ENCODE measurements around the gene STAU1.

Gene STAU1

DNA sequence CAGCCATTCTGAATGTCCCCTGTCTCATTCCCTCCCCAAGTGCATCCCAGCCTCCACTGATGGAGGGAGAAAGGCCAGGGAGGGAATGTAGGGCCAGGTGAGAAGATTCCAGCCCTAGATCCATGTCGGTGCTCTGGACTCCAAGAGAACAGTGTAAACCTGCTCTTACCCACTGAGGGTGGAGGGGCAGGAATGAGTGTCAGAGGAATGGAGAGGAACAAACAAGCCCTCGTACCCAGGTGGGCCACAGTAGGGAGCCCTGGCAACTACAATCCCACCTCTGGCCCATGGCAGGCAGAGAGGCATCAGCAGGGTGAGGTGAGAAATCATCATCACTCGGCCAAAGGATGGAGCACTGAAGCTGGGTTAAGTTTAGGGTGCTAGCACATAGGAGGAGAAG is 54.6 kb downstream of the STAU1 start:
- no peak for TF ChIP-seq POLR2A (IDR thresholded peaks at IDR 0.05; ENCODE audit: low read depth, low read length)
- TF ChIP-seq POU2F2 (IDR thresholded peaks at IDR 0.05; ENCODE audit: low read depth, low read length), result no peak
- no peak for TF ChIP-seq PAX5 (IDR thresholded peaks at IDR 0.05; ENCODE audit: insufficient read depth, low read length, severe bottlenecking)
- no peak for TF ChIP-seq SPI1 (IDR thresholded peaks at IDR 0.05; ENCODE audit: low read depth, low read length)
- no peak for TF ChIP-seq TAF1 (IDR thresholded peaks at IDR 0.05; ENCODE audit: low read depth, low read length)
- TF ChIP-seq POLR2AphosphoS5 (IDR thresholded peaks at IDR 0.05; ENCODE audit: low read depth, low read length), result no peak
- FAIRE-seq (no peak), DNase-seq (ENCODE audit: insufficient read length, low spot score) (no peak)

DNA sequence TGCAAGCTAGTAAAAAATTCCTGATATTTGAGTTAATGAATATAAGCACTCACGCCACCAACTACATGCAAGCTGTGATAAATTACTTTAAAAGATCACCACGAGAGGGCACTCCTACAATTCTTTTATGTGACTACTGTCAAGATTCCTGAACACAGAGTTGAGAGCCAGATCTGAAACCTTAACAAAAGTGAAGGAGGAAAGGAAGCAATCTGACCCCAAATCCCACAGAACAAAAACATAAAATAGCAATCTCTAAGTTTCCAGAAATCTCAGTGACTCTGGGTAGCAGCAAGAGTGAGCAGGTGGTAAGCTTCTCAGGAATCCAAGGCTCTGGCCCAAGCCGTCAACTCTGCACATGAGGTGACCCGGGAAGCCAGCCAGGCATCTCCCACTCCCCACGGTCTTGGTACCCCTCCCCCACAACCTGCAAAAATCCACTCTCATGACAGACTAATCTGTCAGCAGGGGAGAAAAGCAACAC is 55.1 kb downstream of the STAU1 start:
- DNase-seq (ENCODE audit: insufficient read length, low spot score), result no peak
- no peak for FAIRE-seq
- TF ChIP-seq PAX5 (IDR thresholded peaks at IDR 0.05; ENCODE audit: insufficient read depth, low read length, severe bottlenecking), result no peak
- no peak for TF ChIP-seq POLR2AphosphoS5 (IDR thresholded peaks at IDR 0.05; ENCODE audit: low read depth, low read length)
- TF ChIP-seq POLR2A (IDR thresholded peaks at IDR 0.05; ENCODE audit: low read depth, low read length), result no peak
- TF ChIP-seq SPI1 (IDR thresholded peaks at IDR 0.05; ENCODE audit: low read depth, low read length), result no peak
- TF ChIP-seq TAF1 (IDR thresholded peaks at IDR 0.05; ENCODE audit: low read depth, low read length), result no peak
- no peak for TF ChIP-seq POU2F2 (IDR thresholded peaks at IDR 0.05; ENCODE audit: low read depth, low read length)

DNA sequence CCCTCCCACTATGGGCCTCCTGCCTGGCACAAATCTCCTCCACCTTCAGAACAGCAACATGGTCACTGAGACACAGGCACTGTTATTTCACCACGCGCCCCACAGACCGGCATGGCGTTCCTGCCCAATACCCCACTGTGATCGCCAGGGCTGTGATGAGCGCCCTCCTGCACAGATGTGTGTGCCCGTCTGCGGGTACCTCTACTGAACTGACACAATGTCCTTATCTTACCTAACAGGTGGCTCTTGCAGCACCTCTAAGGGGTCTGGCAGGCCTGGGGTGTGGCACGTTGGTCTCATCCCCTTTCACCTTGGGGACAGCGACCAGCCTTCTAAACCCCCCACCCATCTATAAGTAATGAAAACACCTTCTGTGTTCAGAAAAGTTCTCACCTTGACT is 64.2 kb downstream of the STAU1 start:
- FAIRE-seq, result no peak
- TF ChIP-seq PAX5 (IDR thresholded peaks at IDR 0.05; ENCODE audit: insufficient read depth, low read length, severe bottlenecking), result no peak
- no peak for TF ChIP-seq POLR2A (IDR thresholded peaks at IDR 0.05; ENCODE audit: low read depth, low read length)
- TF ChIP-seq POLR2AphosphoS5 (IDR thresholded peaks at IDR 0.05; ENCODE audit: low read depth, low read length), result no peak
- no peak for TF ChIP-seq TAF1 (IDR thresholded peaks at IDR 0.05; ENCODE audit: low read depth, low read length)
- TF ChIP-seq POU2F2 (IDR thresholded peaks at IDR 0.05; ENCODE audit: low read depth, low read length), result no peak
- no peak for TF ChIP-seq SPI1 (IDR thresholded peaks at IDR 0.05; ENCODE audit: low read depth, low read length)

DNA sequence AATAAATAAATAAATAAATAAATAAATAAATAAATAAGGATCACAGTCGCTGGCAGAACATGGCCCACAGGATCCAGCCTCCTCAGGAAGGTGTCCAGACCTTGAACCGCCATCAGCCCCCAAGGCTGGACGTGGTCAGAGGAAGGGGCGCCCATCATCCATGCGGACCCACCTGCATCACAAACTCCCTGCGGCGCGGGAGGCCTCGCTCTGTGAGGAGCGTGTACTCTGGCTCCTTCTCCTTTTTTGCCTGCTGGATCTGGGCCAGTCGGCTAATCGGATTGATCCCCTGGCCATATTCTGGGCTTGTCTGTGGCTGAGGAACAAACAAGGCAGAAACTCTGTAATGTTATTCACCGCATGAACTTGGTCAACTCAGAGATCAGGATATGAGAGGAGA is 65.2 kb downstream of the STAU1 start:
- no peak for DNase-seq (ENCODE audit: insufficient read length, low spot score)
- TF ChIP-seq TAF1 (IDR thresholded peaks at IDR 0.05; ENCODE audit: low read depth, low read length), result no peak
- TF ChIP-seq SPI1 (IDR thresholded peaks at IDR 0.05; ENCODE audit: low read depth, low read length), result no peak
- TF ChIP-seq POU2F2 (IDR thresholded peaks at IDR 0.05; ENCODE audit: low read depth, low read length), result no peak
- TF ChIP-seq POLR2A (IDR thresholded peaks at IDR 0.05; ENCODE audit: low read depth, low read length), result no peak
- no peak for TF ChIP-seq PAX5 (IDR thresholded peaks at IDR 0.05; ENCODE audit: insufficient read depth, low read length, severe bottlenecking)
- no peak for TF ChIP-seq POLR2AphosphoS5 (IDR thresholded peaks at IDR 0.05; ENCODE audit: low read depth, low read length)
- no peak for FAIRE-seq

More for the DNA sequence above, 64.2 kb downstream of the STAU1 start:
- DNase-seq (ENCODE audit: insufficient read length, low spot score), result no peak

DNA sequence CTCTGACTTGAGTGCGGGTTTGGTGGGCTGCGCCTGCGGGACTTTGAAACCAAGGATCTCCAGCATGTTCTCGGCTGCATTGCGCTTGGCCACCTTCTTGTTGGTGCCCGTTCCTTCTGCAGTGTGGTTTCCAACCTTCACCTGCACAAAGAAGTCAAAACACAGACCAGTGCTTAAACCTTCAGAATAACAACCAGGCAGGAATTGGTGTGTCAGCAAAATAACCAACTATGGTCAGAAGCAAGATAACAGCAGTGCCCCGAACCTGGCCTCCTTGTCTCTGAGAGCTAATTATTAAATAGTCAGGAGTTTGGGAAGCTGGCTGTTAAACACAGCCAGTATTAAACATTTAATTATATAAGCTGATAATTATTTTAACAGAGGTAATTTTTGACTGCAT is 68.1 kb downstream of the STAU1 start:
- TF ChIP-seq SPI1 (IDR thresholded peaks at IDR 0.05; ENCODE audit: low read depth, low read length) (no peak), POLR2A (IDR thresholded peaks at IDR 0.05; ENCODE audit: low read depth, low read length) (no peak), POU2F2 (IDR thresholded peaks at IDR 0.05; ENCODE audit: low read depth, low read length) (no peak), TAF1 (IDR thresholded peaks at IDR 0.05; ENCODE audit: low read depth, low read length) (no peak), PAX5 (IDR thresholded peaks at IDR 0.05; ENCODE audit: insufficient read depth, low read length, severe bottlenecking) (no peak), POLR2AphosphoS5 (IDR thresholded peaks at IDR 0.05; ENCODE audit: low read depth, low read length) (no peak)
- FAIRE-seq, result no peak
- DNase-seq (ENCODE audit: insufficient read length, low spot score), result no peak

DNA sequence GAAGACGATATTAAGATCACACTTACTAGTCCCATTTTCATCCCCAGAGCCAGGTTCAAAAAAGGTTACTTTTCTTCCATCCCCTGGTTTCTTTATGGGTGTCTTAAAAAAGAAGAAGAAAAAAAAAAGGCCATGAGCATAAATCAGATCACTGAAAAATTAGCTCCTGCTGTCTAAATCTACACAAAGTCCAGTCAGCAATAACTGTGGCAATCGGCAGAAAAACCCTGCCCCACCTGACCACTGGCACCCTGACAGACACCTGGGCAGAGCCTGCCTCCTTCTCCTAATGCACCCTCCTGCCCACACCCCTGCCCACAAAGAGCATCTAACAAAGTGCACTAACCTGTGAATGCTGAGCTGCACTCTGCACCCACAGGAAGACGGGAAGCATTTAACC is 69.8 kb downstream of the STAU1 start:
- no peak for DNase-seq (ENCODE audit: insufficient read length, low spot score)
- no peak for TF ChIP-seq POLR2AphosphoS5 (IDR thresholded peaks at IDR 0.05; ENCODE audit: low read depth, low read length)
- no peak for TF ChIP-seq SPI1 (IDR thresholded peaks at IDR 0.05; ENCODE audit: low read depth, low read length)
- TF ChIP-seq POLR2A (IDR thresholded peaks at IDR 0.05; ENCODE audit: low read depth, low read length), result no peak
- TF ChIP-seq PAX5 (IDR thresholded peaks at IDR 0.05; ENCODE audit: insufficient read depth, low read length, severe bottlenecking), result no peak
- TF ChIP-seq TAF1 (IDR thresholded peaks at IDR 0.05; ENCODE audit: low read depth, low read length), result no peak
- TF ChIP-seq POU2F2 (IDR thresholded peaks at IDR 0.05; ENCODE audit: low read depth, low read length), result no peak
- FAIRE-seq, result no peak

DNA sequence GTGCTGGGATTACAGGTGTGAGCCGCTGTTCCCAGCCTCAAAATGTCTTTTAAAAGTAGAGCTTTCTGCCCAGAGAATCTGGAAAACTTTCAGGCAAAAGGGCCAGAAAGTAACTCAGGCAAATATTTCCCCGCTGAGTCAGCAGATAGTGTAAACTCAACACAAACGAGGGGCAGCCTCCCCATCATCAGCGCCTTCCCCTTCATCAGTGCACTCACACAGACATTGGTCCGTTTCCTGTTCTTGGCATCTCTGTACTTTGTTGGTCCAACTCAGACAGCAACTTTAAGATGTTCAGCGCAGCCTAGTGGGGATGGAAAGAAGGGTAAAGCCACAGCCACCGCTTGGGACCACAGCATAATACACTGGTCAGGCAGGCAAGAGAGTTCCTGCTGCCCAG is 72.6 kb downstream of the STAU1 start:
- DNase-seq (ENCODE audit: insufficient read length, low spot score) (no peak), FAIRE-seq (no peak)
- TF ChIP-seq SPI1 (IDR thresholded peaks at IDR 0.05; ENCODE audit: low read depth, low read length), result no peak
- TF ChIP-seq PAX5 (IDR thresholded peaks at IDR 0.05; ENCODE audit: insufficient read depth, low read length, severe bottlenecking), result no peak
- no peak for TF ChIP-seq TAF1 (IDR thresholded peaks at IDR 0.05; ENCODE audit: low read depth, low read length)
- TF ChIP-seq POU2F2 (IDR thresholded peaks at IDR 0.05; ENCODE audit: low read depth, low read length), result no peak
- TF ChIP-seq POLR2A (IDR thresholded peaks at IDR 0.05; ENCODE audit: low read depth, low read length), result no peak
- TF ChIP-seq POLR2AphosphoS5 (IDR thresholded peaks at IDR 0.05; ENCODE audit: low read depth, low read length), result no peak

DNA sequence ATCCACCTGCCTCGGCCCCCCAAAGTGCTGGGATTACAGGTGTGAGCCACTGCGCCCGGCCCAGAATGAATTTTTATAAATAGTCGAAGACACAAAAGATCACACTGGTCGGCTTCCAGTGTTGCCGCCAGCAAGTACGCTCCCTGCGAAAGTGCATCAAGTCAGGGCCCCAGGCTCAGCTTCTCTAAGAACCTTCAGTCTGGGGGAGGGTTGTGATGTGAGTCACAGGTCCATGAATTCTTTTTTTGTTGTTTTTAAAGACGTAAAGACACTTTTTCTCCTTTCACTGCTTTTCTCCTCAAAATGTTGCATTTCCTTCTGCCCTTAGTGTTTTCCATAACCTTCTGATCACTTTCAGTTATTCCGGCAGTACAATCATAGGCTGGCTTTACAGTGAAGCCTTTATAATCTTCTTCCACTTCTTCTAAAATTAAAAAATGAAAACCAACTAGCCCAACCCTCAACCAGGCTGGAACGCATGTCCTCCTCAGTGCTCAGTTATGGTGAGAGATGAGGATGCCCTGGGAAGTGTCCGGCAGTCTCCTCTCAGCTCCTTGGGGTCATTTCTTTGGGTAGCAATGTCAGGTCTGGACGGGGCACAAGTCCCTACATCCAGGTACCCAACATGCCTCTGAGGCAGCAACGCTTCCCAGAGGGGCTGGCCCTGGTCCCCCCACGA is 75.4 kb downstream of the STAU1 start:
- TF ChIP-seq POU2F2 (IDR thresholded peaks at IDR 0.05; ENCODE audit: low read depth, low read length), result no peak
- FAIRE-seq (no peak), DNase-seq (ENCODE audit: insufficient read length, low spot score) (no peak)

DNA sequence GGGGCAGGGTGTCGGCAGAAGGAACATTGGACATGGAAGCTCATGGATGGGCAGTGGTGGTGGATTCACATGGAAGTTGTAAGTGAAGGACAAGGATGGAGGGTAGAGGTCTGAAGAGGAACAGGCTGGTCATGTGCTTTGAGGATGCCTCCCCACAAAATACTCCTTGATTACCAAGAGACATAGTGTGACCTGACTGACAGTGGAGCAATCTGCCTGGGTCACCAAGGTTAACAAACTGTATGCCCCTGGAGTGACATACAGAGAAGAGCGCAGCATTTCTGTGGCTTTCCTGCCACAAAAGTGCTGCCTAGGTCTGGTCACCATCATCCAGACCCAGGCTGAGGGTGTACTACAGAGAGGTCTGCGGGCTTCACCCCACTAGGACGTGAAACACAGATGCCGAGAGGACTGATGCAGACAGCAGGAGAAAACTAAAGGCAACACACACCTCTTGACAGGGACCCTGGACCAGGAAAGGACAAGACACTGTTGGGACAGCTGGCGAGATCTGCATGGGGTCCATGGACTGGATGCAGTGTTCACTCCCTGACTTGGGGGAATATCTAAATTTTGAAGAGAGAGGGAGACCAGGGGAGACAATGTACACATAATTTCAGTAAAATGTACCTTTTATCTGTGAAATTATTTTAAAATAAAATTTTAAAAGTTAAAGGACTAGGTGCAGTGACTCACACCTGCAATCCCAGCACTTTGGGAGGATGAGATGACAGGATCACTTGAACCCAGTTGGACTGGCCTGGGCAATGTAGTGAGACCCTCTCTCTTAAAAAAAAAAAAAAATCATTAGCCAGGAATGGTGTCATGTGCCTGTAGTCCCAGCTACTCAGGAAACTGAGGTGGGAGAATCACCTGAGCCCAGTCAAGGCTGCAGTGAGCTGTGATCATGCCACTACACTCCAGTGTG is 77.1 kb downstream of the STAU1 start:
- FAIRE-seq (no peak), DNase-seq (ENCODE audit: insufficient read length, low spot score) (no peak)
- no peak for TF ChIP-seq POU2F2 (IDR thresholded peaks at IDR 0.05; ENCODE audit: low read depth, low read length)

All from GM12891 (cell line).